Medulla oblongata (tissue), 1 donor: ENCODE data around the gene SDC3.
A peak's percentile ranks its signal among the peaks of the same experiment; 100 is the strongest.
"Not testable (repeated sequence)": the region's sequence is repeated elsewhere in the genome, so short reads cannot be mapped to it uniquely, and the experiment has no call there.

Source experiments
- DNase-seq: peaks from one replicate; pipeline ENCODE4 v3.0.0-alpha.2; 2015; ENCODE audit errors: extremely low spot score

Gene SDC3, protein sequence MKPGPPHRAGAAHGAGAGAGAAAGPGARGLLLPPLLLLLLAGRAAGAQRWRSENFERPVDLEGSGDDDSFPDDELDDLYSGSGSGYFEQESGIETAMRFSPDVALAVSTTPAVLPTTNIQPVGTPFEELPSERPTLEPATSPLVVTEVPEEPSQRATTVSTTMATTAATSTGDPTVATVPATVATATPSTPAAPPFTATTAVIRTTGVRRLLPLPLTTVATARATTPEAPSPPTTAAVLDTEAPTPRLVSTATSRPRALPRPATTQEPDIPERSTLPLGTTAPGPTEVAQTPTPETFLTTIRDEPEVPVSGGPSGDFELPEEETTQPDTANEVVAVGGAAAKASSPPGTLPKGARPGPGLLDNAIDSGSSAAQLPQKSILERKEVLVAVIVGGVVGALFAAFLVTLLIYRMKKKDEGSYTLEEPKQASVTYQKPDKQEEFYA

DNA sequence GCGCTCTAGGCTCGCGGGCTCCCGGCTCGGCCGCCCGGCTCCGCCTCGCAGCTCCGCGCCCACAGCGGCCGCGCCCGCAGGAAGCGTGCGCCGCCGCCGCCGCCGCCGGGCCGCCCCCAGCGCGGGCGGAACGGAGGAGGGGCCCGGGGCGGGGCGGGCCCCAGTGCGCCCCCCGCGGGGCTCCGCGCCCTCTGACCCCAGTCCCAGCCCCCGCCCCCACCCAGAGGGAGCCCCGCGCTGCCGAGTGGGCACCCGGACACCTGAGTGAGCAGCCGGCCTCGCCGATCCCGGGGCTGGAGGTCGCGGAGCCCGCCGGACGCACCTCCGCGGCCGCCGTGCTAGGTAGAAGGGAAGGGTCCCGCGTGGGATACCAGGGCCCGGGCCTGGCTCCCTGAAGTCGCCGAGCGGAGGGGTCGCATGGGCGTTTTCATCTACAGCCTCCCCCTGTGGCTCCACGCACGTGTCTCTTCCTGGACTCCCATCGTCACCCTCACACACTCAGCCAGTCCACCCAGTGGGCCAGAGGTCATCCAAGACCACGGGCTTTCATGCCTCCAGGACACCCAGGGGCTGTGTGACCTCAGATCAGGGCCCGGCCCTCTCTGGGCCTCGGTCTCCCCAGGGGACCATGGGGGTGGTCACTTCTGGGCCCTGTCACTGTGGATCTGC lies at the start of gene SDC3:
Gene SDC3 (minus strand): TSS at position 63 of the 669 bp plus-strand sequence. CDS start 172 bp downstream, outside the sequence.
- DNase-seq: no peak

DNA sequence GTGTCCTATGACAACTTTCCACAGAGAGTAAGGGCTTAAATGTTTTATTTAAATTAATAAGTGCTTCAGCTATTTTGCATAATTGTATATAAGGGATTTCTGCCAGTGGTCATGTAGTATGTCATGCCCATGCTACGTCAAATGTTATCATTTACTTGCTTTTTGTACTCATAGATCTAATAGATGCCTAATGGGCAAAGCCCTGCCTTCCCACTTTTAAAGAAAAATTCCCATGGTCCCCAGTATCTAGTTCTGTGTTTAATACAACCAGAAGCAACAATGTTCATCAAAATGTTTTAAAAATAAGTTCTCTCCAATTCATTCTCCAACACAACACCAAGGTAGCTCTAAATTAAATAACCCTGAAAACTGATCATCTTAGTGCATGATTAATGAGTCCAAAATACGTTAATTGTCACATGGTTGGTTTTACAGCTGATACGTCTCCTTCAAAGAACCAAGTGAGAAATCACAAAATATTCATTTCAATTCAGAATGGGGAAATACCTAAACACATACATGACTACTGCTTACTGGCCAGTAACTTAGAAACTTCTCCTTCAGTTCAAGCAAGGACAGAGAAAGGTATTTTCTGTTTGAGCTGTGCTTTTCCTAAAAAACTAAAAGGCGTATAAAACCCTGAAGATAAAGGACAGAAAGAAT lies 49.1 kb upstream of the SDC3 start:
- DNase-seq: no peak

DNA sequence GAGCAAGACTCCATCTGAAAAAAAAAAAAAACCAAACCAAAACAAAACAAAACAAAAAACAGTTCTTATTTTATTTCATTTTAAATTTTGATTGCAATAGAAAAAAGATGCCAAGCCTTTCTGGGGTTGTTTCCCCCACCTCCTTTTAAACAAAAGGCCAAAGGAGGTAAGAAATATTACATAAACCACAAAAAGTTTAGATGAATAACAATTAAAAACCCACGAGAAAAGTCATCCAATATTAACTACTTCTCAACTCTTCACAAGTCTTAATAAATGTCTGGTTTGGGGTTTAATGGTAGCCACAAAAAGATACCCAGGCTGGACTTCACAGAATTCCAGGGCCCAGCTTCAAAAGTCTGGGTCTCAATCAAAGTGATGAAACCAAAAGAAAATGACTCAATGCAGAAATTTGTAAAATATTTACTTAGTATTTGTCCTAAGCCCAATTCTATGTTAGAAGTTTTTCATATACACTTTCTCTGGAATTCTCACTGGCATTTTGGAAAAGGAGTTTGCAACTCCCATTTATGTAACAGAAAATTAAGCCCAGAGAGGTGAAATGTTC lies 47.0 kb upstream of the SDC3 start:
- no peak for DNase-seq

DNA sequence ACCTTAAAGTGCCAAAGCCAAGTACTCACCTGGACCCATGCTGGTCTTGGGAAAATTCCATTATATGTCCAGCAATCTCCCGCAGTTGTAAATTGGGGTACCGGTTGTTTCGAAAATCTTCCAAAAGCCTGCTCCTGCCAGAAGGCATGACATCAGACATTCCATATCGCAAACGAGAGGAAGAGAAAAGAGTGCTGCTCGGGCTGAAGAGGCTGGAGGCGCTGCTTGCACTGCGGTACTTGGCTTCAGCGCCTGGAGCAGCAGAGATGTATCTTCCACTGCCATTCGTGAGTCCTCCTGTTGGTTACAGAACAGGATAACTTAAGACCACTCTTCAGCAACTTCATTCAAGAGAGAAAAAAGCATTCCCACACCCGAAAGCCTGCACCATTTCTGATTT lies 45.1 kb upstream of the SDC3 start:
- no peak for DNase-seq

DNA sequence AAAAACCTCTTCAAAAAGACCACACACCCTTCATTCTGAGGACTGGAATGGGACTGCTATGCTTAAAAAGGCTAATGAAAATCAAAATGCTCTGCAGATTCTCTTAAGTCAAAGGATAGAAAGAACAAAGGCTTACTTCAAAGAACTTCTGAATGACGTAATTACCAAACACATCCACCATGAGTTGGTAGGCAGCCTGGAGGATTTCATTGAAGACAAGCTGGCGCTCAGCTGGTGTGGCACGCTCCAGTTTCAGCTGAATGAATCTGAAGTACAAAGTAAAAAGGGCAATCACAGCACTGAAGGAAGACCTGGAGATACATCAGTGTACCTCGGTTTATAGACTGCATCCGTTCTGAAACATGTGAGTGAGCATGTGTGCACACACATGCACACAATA lies 43.5 kb upstream of the SDC3 start:
- DNase-seq: peak; percentile 76

DNA sequence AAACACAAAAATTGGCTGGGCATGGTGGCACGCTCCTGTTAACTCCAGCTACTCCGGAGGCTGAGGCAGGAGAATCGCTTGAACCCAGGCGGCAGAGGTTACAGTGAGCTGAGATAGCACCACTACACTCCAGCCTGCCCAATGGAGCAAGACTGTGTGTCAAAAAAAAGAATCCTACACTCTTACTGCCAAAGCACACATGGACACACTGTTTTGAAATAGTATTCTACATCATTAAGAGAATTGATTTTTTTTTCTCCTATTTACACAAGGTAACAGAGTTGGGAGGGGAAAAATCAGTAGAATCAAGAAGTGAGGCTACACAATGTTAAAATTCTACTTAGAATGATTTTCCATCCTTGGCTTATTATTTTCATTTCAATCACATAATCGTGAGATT lies 42.1 kb upstream of the SDC3 start:
- DNase-seq: no peak

DNA sequence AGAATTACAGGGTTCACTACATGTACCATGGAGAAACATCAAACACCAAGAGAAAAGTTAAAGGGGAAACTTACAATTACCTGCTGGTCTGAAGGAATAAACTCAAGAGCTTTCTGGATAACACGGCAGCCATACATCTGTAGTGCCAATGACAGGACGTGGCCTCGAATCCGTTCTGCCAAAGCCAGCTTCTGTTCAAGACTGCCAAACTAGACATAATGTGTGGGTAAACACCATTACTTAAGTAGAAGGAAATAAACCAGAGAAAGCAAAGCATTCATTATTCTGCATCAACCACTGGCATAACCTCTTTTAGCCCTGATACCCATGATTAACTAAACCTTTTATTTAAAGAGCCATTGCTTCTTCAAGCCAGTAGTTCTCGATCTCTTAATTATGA lies 41.5 kb upstream of the SDC3 start:
- no peak for DNase-seq

DNA sequence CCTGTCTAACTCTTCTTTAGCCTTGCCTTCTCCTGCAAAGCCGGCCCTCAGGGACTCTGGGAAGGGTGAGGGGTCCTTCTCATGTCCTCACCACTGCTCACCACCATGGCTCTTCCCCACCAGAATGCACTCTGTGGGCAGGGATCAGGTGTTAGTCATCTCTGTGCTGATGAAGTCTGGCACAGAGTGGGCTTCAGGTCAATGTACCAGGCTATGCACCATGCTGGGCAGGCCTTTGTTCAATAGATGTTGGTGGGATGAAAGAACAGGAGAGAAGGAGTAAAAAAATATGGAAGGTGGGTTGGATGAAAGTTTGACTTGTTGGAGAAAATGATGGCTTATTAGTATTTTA lies 40.9 kb upstream of the SDC3 start:
- DNase-seq: not testable (repeated sequence)

DNA sequence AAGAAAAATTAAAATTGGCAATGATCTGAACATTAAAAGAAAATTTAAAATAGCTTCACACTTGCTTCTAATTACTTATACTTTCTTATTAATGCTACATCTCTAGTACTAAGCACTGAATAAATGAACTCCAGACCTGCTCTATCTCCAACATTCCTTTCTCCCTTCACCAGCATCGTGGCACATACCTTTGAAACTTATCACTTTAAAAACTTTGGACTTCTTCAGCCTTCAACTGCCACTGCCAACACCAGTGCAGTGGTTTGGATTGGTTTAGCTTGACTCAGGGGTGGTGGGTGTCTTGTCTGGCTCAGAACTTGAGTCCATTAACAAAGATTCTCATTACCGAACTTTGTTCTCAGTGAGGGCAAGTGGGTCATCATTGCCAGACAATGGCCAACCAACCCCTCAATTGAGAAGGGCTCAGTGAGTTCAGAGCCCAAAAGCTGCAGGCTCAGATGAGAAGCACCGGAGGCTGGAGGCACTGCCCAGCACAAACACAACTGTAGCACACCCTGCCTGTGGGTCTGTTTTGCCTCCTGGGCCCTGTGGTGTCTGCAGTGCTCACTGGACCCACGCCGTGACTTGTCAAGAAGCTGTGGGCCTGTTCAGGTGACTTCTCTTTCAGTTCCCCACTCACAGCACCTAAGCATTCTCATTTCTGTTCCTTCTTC lies 40.4 kb upstream of the SDC3 start:
- not testable (repeated sequence) for DNase-seq

DNA sequence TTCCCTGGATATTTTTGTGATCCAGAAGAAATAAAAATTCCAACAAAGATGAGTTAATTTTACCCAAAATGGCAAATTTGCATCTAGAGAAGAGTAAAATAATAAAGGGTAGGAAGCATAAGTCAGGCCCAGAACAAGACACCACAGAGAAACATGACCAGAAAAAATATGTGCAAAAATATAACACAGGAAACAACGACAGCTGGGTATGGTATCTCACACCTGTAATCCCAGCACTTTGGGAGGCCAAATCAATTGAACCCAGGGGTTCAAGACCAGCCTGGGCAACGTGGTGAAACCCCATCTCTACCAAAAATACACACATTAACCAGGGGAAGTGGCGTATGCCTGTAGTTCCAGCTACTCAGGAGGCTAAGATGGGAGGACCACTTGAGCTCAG lies 39.7 kb upstream of the SDC3 start:
- no peak for DNase-seq

DNA sequence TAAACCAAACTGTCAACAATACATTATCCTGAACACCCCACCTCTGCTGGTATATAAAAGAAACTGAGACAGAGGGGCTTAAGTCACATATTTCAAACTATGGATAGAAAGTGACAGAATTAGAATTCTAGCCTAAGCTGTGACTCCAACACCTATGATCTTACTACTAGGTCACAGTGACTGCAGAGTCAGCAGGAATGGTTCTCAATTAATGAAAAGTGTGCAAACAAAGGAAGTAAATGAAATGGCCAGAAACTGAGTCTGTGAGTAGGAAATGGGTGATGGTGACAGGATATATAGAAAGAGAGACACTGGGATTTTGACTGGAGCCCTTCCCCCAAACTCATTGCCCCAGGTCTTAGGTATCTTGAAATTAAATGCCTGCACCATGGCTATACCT lies 38.7 kb upstream of the SDC3 start:
- no peak for DNase-seq

DNA sequence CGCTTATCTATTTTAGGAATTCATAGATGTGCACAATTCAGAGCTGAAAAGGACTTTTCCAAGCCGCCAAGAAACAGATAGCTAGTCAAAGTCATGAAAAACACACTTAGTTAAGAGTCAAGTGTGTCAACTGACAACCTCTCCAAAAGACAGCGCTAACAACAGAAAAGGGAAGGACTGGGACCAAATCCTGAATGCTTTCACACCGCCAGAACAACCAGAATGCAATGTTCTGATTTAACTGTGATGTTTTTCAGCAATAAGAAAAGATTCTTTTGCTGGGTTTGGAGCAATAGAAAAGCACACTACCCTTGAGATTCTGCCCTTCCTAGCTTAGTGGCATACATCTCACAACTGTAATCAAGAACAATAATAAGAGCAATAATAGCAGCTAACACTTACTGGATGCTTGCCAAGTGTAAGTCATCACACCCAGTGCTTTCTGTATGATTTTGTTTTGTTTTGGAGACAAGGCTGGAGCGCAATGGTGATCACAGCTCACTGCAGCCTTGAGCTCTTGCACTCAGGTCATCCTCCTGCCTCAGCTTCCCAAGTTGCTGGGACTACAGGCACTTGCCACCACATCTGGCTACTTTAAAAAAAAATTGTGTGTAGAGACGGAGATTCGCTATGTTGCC lies 33.9 kb upstream of the SDC3 start:
- DNase-seq: peak; percentile 59

DNA sequence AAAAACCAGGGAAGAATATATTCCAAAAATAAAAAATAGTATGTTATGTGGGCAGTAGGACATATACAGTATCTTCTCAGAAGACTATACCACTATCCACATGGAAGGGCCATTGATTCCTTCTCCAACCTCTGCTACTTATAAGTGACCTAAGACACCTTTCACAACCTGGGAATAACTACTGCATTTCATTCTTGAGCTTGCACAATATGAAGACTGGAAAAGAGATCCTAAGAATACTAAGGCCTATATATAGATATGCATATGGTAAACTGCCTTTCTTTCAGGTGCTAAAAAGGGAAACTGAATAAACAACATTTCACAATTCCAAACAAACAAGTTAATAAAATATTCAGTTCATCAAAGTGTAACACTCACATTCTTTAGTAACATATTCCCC lies 32.0 kb upstream of the SDC3 start:
- no peak for DNase-seq

DNA sequence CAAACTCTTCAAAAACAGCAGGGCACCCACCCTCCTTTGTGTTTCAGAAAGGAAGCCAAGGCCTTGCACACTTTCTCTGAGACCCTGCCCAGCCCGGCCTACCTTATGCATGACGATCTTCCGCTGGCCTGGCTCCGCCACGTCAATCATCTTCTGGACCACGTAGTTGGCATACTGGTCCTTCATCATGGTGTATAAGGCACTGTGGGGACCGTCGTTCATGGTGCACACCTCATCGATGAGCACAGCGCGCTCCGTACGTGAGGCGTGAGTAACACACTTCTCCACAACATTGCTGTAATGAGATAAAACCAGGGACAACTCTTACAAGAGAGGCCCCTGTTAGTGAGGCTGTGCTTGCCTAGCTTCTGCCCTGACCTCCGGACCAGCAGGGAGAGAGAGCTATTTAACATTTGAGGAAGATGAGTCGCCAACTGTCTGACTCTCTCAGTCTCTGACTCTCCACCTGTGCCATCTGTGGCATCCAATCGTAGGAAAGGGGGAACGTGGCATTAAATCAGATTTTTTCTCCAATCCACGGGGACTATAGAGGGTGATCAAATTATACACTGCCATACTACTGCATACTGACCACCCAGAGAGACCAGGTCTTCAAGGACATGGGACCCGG lies 28.1 kb upstream of the SDC3 start:
- no peak for DNase-seq

DNA sequence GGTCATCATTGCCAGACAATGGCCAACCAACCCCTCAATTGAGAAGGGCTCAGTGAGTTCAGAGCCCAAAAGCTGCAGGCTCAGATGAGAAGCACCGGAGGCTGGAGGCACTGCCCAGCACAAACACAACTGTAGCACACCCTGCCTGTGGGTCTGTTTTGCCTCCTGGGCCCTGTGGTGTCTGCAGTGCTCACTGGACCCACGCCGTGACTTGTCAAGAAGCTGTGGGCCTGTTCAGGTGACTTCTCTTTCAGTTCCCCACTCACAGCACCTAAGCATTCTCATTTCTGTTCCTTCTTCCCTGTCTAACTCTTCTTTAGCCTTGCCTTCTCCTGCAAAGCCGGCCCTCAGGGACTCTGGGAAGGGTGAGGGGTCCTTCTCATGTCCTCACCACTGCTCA lies 27.2 kb upstream of the SDC3 start:
- DNase-seq: not testable (repeated sequence)

DNA sequence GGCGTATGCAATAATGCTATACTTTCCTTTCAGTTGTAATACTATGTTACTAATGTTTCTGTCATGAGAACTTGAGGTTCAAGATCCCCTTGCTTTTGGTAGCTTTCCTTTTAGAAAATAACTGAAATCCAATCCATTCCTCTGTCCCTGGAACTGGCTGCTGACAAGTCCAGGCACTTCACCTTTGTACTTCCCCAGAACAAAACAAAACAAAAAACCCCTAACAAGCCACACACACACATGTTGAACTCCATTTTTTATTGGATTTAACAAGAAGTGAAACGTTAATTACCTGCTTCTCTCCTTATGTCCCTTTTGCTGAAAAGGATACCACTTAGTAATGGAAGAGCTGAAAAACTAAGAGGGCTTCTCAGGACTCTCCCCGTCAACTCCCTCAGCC lies 26.1 kb upstream of the SDC3 start:
- no peak for DNase-seq

DNA sequence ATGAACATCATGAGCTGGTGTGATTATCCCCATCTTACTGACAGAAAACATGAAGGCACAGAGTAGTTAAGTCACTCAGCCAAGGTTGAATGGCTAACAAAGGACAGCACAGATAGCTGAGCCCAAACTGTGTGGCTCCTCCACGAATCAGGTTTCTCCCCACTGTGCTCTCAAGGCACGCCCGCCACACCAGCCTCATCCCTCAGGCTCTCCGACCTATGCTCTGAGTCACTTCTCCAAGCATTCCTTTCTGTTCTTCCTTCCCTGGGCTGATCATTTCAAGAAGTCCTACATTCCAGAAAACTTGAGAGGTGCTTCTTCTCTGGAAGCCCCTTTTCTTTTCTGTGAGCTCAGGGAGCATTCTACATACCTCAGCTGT lies 25.3 kb upstream of the SDC3 start:
- DNase-seq: no peak

DNA sequence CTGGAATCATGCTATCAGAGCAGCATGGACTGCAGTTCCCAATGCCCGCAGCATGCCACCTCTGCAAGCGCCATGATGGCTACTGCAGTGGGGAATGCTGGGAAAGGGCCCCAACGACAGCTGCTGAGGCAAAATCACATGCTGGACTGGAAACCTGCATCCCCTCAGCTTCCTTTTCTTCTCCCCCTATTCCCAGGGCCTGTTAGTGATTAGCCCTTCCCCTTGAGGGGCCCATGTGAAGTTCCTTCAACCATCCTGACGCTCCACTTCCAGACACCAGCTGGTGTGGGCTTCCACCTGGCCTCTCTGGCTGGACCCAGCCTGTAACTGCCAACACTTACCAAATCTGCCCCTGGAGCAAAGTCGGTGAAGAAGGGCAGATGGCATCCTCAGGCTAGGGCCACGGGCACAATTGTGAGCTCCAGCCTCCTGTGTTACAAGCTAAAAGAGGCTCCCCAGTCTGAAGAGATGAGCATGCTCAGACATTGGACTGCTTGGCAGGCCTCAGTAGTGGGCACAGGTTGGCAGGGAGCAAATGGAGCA lies 22.1 kb upstream of the SDC3 start:
- no peak for DNase-seq

DNA sequence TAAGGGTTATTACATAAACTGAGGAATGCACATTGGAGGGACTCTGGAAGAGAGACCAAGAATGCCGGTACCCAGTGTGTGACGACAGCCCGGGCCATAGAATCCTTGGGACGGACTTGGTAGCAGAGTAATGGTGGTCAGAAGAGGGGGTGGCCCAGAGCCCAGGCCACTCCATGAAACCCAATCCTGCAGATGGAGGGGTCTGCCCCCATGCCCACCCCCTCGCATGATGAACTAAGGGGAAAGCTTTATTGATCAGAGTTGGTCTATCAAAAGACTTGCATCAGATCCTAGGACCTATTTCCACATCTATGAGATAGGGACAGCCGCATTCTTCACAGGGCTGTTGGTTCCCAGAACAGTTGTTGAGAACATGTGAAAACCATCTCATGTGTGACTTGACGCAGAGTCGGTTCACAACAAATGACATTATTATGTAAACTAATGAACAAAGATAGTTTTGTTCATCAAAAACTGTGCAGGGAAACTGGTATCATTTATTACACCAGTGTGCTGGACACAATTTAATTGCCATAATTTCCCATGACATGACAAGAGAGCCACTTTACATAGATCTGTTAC lies 21.5 kb upstream of the SDC3 start:
- DNase-seq: no peak

DNA sequence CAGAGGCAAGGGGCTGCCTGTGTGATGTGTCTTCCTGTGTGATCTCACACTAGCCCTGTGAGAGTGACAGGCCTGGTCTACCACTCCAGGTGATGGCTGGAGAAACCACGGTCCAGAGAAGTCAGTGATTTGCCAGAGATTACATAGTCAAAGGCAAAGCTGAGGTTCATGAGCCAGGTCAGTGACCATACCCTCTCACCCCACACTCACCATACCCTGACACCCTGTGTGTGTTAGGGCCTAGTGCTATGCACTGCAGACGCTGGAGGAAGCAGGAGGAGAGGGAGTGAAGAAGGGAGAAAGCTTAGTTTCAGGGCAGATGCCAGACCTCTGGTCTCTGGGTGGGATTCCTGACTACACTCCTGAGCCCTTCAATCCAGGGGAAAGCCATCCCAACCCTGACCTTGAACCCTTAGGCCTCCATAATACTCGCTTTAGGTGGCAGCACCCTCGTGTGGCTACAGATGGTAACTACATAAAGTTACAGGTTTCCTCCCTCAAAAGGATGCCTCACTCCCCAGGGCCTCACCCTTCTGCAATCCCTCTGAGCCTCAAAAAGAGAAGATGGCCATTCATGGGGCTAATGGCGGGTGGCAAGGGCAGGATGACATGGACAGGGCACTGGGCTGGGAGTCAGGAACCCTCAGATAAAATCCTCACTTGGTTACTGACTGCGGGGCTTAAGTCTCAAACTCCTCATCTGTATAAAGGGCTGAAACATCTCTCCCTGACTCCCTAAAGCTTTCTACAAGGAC lies 20.8 kb upstream of the SDC3 start:
- DNase-seq: no peak
